Kidney (tissue), 14 donors: ENCODE data around the gene APBB2. TPM values are rescaled to one million over a fixed set of nuclear protein-coding genes. Genes with fewer than 3 reads are reported as not detected.

Experiments used
- DNase-seq, 5 donors: peaks; one replicate each; pipeline ENCODE4 v3.0.0-alpha.2; 2013 to 2020
- FAIRE-seq: peaks from 2 replicates; lab custom pipeline; 2012; peaks lifted over from hg19 to GRCh38; lab: Jason Lieb, UNC
- H3K27ac ChIP-seq, 2 donors: one replicate each; pipeline ENCODE4 v1.7.0; 2013; ENCODE audit warnings: low read depth in 2 of 2, low read length in 2 of 2, inconsistent platforms in 1 of 2
- H3K27me3 ChIP-seq: one replicate; pipeline ENCODE4 v1.7.1; 2013; ENCODE audit warnings: low read length, inconsistent platforms; ENCODE audit not compliant: control insufficient read depth, insufficient read depth
- H3K36me3 ChIP-seq, 3 donors: one replicate each; pipeline versions ENCODE4 v1.7.0 to v1.7.1; 2013; ENCODE audit warnings: low read length in 3 of 3, control low read depth in 1 of 3, inconsistent platforms in 1 of 3; ENCODE audit not compliant: insufficient read depth in 3 of 3, control insufficient read depth in 2 of 3
- H3K4me1 ChIP-seq, 3 donors: one replicate each; pipeline versions ENCODE4 v1.7.0 to v1.7.1; 2013; ENCODE audit warnings: low read length in 3 of 3, inconsistent platforms in 1 of 3, low read depth in 1 of 3; ENCODE audit not compliant: control insufficient read depth in 2 of 3, insufficient read depth in 2 of 3
- H3K4me3 ChIP-seq, 3 donors: one replicate each; pipeline versions ENCODE4 v1.7.0 to v1.8.1; 2013; ENCODE audit warnings: low read length in 3 of 3, control low read depth in 1 of 3, inconsistent platforms in 1 of 3
- H3K9ac ChIP-seq, 3 donors: one replicate each; pipeline versions ENCODE4 v1.7.0 to v1.7.1; 2013; ENCODE audit warnings: low read length in 3 of 3, control low read depth in 1 of 3, inconsistent platforms in 1 of 3
- H3K9me3 ChIP-seq, 3 donors: one replicate each; pipeline versions ENCODE4 v1.7.0 to v1.7.1; 2013; ENCODE audit warnings: low read length in 3 of 3, control low read depth in 1 of 3, inconsistent platforms in 1 of 3; ENCODE audit not compliant: control insufficient read depth in 2 of 3, insufficient read depth in 1 of 3
- CTCF ChIP-seq: IDR thresholded peaks from 3 replicates; pipeline ENCODE4 v1.5.1; 2012; ENCODE audit warnings: mild to moderate bottlenecking, moderate library complexity, borderline replicate concordance; ENCODE audit not compliant: insufficient read depth; ENCODE audit errors: extremely low read depth
- intact Hi-C: fragments of 100-400 bp; cut with DNase I; formaldehyde crosslinking; loops from one replicate; pipeline ENCODE4 v1.11.1; 2022
- polyA plus RNA-seq: library from polyadenylated mRNA; stranded (reverse); fragments of 350-450 nt; fragmentation: Illumina TruSeq; extraction: RNeasy Lipid Tissue Mini Kit (QIAGEN cat#74804); gene quantifications from one replicate; pipeline ENCODE4 v1.2.3, GENCODE V29; 2014; ENCODE audit warnings: low read depth, low replicate concordance; ENCODE audit not compliant: insufficient read depth
- total RNA-seq: library from RNA; stranded (reverse); fragmentation: NEBNext Ultra II Directional; extraction: Animal tissue kit (Norgen Biotek cat#: 25700); gene quantifications from one replicate; pipeline ENCODE4 v1.2.1, GENCODE V29; 2021
- donor health status: control.
- donor health status: control.
- donor health status: control.
- donor health status: control.
- donor health status: control.
- donor health status: DM: yes; HTN: yes; CAD: no.
- donor health status: Normal renal cell carcinoma (clear cell type).

APBB2 gene
- total and polyA plus RNA-seq, 2 donors from 2014 or later: 13.4 to 65.6 TPM

- no peaks in the 10 kb centered on the region for H3K36me3 ChIP-seq
- no peaks in the 10 kb centered on the region for H3K9me3 ChIP-seq
- H3K27ac ChIP-seq: no peak overlapping the region
- no peak for FAIRE-seq
- no peak overlapping the region for H3K4me3 ChIP-seq
- intact Hi-C loops: no loop called here
- H3K9ac ChIP-seq: no peak overlapping the region
- no peaks in the 10 kb centered on the region for H3K27me3 ChIP-seq
- H3K4me1 ChIP-seq: peaks cover 0 to 23% (median 8%) of the 10 kb centered on the region in 3 donors
- no peak for TF ChIP-seq CTCF
- no peak for DNase-seq
Measured at GRCh38 chr4:41202356-41202755, 12.0 kb downstream of the APBB2 start.

- intact Hi-C loops: no loop called here
- TF ChIP-seq CTCF: no peak
- H3K4me3 ChIP-seq: no peak overlapping the region
- H3K9ac ChIP-seq: no peak overlapping the region
- DNase-seq: no peak
- no peaks in the 10 kb centered on the region for H3K36me3 ChIP-seq
- H3K9me3 ChIP-seq: no peaks in the 10 kb centered on the region
- H3K4me1 ChIP-seq: peaks cover 0 to 15% (median 8%) of the 10 kb centered on the region in 3 donors
- H3K27me3 ChIP-seq: no peaks in the 10 kb centered on the region
- no peak for FAIRE-seq
- no peak overlapping the region for H3K27ac ChIP-seq
Measured at GRCh38 chr4:41200486-41201017, 13.8 kb downstream of the APBB2 start.

GRCh38 chr4:41199788-41200187, 14.6 kb downstream of the APBB2 start:
- Histone ChIP-seq H3K9ac (no peak overlapping the region), H3K27me3 (no peaks in the 10 kb centered on the region), H3K27ac (no peak overlapping the region), H3K36me3 (no peaks in the 10 kb centered on the region), H3K4me1 (peaks cover 0 to 12% (median 8%) of the 10 kb centered on the region in 3 donors), H3K4me3 (no peak overlapping the region), H3K9me3 (no peaks in the 10 kb centered on the region)
- intact Hi-C loops: no loop called here
- FAIRE-seq: no peak
- no peak for DNase-seq
- TF ChIP-seq CTCF: no peak

- no peak overlapping the region for H3K9ac ChIP-seq
- DNase-seq (no peak), FAIRE-seq (no peak)
- intact Hi-C loops: no loop called here
- peaks cover 0 to 8% (median 5%) of the 10 kb centered on the region in 3 donors for H3K4me1 ChIP-seq
- TF ChIP-seq CTCF: no peak
- no peak overlapping the region for H3K4me3 ChIP-seq
- H3K27me3 ChIP-seq: no peaks in the 10 kb centered on the region
- H3K27ac ChIP-seq: no peak overlapping the region
- H3K36me3 ChIP-seq: no peaks in the 10 kb centered on the region
- no peaks in the 10 kb centered on the region for H3K9me3 ChIP-seq
Measured at GRCh38 chr4:41197996-41198395, 16.3 kb downstream of the APBB2 start.
